Prostate gland (tissue), 2 donors: ENCODE results near the gene SSH2.

Experiments used
- CTCF ChIP-seq, 4 experiments: fragments of 200-600 bp in 2 of 4; fragments of 450-650 bp in 2 of 4; sonication (generic) in 2 of 4; IDR thresholded peaks; 1 replicate in 3 of 4; 2 replicates in 1 of 4; pipeline ENCODE4 v1.5.1; 2016 to 2019; ENCODE audit warnings: antibody characterized with exemption in 4 of 4, mild to moderate bottlenecking in 2 of 4, moderate library complexity in 2 of 4
- POLR2A ChIP-seq: fragments of 450-650 bp; IDR thresholded peaks from one replicate; pipeline ENCODE4 v1.6.1; 2016; ENCODE audit warnings: antibody characterized with exemption, mild to moderate bottlenecking
- POLR2AphosphoS5 ChIP-seq: sonication (generic); formaldehyde crosslinking; IDR thresholded peaks from one replicate; pipeline ENCODE4 v1.6.1; 2017; ENCODE audit warnings: antibody characterized with exemption

DNA sequence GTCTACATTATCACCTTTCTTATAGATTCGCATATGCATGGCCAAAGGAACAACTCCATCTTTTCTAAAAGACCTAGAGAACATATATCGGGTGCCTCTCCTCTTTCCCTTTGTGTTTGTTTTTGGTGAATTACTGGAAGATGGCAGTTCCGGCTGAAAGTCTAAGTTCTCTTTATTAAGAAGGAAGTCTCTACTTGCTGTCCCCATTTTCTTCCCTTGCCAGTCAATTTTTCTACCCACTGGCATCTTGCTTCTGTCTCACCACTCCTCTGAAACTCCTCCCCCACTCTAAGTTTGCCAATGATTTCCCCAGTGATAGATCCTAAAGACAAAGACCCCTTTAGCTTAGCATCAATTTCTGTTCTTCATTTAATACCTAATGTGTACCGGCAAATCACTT, 213.5 kb downstream of the SSH2 start:
- no peak for TF ChIP-seq CTCF (IDR thresholded peaks at IDR 0.05)
- no peak for TF ChIP-seq POLR2AphosphoS5
- no peak for TF ChIP-seq POLR2A
